GM19035 (cell line): Measurements from ENCODE around the gene PTGR2.
"Not testable (repeated sequence)": the region's sequence is repeated elsewhere in the genome, so short reads cannot be mapped to it uniquely, and the experiment has no call there.

ENCODE experiments used
- ATAC-seq: cut with Tn5 transposase; IDR thresholded peaks from one replicate; pipeline ENCODE4 v1.9.1; 2021; ENCODE audit not compliant: unreplicated experiment

The PTGR2 gene

DNA sequence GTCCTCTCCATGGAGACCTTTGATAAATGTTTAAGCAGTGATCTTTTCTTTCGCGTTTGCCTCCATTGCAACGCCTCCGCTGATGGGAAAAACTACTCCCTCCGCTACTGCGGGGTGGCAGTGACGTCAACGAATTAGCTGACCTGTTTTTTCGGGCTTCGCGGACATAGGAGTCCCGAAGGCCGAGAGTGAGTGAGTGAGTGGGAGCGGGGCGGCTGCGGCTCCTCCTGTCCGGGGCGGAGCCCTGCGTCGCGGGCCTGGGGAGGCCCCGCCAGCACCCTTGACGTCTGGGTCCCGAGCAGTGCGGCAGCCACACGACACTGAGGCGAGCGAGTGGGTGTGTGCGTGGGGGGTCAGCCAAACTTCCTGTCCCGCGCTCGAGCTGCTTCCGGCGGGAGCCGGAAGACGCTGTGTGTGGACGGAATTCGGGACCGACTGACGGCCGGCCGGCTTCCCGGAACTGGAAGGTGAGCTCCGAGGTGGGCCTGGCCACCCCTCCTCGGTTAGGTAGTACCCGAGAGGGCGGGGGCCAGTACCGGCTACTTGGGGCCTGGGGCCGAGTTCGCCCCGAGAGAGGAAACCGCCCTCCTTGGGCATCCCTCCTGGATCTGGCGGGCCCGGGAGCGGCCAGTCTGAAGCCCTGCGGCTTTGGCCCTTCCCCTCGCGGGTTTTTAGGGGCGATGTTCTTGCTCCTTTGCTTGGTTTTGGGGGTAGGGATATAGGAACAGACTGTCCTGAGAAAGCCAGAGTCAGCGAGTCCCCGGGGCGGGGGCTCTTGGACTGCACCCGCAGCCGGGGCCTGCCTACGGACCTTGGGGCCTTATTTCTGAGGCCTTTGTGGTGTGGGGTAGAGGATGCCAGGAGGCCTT, 35.1 kb downstream of the PTGR2 start, which contains the start of gene ZNF410:
Gene ZNF410, plus strand, starts transcription at position 411 of the 869 bp plus-strand sequence. CDS start 5,317 bp downstream, outside the sequence.
- ATAC-seq = peak; percentile 92

DNA sequence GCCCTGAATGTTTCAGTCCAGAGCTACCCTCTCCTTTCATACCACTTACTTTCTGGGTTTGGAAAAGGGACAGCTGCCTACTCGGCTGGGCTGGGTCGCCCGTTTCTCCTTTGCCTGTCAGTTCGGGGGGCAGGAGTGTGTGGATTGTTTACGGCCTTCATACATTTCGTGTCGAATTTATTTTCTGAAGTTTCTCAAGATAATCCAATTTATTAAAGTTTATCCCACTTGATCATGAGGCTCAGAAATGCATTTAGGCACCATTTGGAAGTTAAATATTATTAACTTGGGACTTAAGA, 35.6 kb downstream of the PTGR2 start:
- no peak for ATAC-seq

DNA sequence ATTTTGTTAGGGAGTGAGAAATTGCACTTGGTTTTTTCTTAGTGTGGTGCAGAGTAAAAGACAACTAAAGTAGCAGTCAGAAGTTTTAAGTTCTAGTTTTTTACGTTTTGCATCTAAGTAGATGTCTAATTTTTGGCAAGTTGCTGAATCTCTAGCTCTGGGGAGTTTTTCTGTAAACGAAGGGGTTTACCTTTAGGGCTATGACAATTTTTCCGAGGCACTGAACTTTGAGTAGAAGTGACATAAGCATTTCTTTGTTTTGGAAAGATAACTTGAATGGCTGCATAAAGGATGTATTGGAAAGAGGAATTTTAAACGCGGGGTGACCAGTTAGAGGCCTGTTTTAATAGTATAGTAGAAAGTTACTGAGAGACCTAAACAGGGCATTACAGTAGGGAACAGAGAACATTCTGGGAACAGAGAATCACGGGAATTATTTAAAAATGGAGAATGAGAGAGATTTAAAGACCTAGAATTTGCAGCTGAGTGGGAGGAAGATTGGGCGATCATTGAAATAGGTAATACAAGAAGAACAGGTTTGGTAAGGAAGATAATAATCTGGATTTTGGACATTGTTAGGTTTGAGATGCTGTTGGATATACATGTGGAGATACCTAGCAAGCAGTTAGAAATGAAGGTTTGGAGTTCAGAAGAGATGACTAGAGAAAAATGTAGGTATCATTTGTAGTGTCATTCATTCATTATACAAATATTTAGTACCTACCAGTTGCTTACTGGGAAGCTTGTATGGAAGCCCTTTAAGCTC, 36.2 kb downstream of the PTGR2 start:
- no peak for ATAC-seq

DNA sequence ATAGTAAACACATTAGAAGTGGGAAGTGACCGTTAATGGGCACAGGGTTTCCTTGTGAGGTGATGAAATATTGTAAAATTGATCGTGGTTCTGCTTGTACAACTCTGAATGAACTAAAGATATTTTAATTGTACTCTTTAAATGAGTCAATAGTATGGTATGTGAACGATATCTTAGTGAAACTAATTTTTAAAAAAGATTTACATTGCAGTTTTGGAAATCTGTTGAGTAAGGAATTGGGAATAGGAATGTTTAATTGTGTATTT, 36.8 kb downstream of the PTGR2 start:
- ATAC-seq = no peak

DNA sequence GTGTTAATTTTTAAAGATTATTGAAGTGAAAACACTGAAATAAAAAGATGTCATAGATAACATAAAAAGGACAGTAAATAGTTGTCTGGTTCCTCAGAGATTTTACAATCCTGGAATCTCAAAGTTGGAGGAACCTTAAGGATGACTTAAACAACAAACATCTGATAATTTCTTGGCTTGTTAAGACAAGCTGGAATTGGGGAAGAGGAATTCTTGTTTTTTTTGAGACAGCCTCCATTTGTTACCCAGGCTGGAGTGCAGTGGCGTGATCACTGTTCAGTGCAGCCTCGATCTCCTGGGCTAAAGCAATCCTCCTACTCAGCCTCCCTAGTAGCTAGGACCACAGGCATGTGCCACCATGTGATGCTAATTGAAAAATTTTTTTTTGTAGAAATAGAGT, 37.3 kb downstream of the PTGR2 start:
- ATAC-seq = no peak

DNA sequence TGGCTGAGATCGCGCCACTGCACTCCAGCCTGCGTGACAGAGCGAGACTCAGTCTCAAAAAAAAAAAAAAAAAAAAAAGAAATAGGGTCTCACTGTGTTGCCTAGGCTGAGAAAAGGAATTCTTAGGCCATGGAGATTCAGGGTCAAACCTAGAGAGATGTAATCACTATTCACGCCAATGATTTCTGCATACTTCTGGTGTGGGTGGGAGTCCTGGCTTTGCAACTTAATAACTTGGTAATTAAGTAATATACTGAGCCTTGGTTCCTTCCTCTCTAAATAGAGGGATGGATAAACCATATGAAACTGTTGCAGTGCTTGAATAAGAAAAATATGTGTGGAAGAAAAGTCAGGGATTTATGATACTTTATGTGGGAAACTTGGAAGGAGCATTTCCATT, 37.7 kb downstream of the PTGR2 start:
- ATAC-seq = no peak

DNA sequence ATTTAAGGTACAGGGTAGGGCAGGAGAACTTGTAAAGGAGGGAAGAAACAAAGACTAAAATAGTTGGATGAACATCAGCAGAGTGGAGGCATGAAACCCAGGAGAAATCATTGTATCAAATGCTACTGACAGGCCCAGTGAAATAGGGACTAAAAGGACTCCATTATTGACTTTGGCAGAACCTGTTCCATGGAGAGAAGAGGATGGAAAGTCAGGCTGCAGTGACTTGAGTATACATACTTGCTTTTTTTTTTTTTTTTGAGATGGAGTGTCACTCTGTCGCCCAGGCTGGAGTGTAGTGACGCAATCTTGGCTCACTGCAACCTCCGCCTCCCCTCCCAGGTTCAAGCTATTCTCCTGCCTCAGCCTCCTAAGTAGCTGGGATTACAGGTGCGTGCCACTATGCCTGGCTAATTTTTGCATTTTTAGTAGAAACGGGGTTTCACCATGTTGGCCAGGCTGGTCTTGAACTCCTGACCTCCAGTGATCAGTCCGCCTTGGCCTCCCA, 42.6 kb downstream of the PTGR2 start:
- not testable (repeated sequence) for ATAC-seq

DNA sequence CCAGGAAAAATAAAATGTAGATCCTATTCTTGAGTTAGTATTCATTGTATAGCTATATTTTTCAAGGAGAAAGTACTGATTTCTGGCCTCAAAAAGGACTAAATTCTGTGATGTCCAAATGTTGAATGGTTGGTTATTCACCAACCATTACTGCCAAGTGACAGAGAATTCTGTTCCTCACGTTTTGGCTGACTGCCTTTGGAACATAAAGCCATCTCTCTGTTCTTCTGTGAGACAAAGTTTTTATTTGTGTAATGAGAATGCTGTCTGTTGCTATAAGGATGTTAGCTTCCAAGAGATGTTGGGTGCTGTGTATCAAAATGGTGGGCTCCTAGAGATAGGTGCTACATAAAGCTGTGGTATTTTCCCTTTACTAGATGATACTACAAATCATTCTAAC, 44.3 kb downstream of the PTGR2 start:
- ATAC-seq = no peak

DNA sequence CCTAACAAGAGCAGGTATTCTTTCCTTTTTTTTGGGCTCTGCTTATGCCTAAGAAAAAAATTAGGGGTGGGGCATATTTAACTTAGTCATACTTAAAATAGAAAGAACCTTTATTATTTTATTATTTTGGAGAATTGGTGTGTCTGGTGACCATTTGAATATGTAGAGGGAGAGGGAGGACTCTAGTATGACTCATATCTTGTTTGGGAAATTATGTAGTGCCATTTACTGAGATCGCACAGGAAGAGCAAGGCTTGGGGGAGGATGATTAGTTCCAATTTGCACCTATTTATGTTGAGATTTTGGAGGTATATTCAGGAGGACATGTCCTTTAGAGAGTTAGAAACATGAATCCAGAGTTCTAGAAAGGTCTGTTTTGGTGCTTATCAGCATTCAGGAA, 44.9 kb downstream of the PTGR2 start:
- ATAC-seq = no peak

DNA sequence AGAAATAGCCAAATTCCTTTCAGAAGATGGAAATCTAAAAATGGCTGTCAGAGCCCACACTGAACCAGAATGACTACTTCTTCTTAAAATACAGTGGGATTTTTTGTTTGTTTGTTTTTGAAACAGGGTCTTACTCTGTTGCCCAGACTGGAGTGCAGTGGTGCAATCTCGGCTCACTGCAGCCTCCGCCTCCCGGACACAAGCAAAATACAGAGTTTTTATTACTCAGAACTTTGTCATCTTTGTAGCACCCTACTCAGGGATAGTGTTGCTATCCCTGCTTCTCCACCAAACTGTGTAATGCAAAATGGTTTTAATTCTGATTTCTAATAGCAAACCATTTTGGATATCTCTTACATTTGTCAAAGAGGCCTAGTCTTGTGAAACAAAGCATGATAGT, 51.4 kb downstream of the PTGR2 start:
- no peak for ATAC-seq

DNA sequence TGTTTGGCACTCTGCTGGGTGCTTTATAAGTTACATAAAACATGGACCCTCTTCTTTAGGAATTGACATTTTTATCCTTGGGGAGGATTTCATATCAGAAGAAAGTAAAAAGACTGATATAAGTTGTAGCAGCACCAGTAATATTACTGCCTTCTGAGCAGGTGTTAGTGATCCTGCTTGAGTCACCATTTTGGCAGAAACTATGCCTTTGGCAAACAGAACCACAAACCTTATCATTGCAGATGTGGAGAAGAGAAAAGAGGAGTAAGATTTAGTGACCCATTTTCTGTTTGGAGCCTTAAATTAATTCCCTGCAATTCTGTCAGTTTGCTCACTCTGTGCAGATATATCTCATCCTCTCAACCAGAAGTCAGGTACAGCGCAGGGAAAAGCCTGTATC, 58.0 kb downstream of the PTGR2 start:
- ATAC-seq = no peak

DNA sequence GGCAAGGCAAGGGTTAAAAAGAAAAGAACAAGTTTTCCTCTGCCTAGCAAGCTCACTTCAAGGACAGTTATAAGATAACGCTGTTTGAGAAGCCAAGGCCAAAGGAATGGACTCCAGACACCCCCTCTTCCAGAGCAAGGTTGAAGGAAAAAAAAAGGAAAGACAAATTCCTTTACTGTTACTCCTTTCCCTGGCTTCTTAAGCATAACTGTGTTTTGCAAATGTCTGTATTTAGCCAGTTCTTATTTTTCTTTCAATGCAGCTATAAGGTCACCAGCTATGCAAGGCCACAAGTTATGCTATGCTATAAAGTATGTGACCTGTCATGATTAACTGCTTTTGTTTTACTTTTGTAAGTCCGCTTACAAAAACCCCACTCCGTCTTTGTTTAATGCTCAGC, 61.6 kb downstream of the PTGR2 start:
- no peak for ATAC-seq

DNA sequence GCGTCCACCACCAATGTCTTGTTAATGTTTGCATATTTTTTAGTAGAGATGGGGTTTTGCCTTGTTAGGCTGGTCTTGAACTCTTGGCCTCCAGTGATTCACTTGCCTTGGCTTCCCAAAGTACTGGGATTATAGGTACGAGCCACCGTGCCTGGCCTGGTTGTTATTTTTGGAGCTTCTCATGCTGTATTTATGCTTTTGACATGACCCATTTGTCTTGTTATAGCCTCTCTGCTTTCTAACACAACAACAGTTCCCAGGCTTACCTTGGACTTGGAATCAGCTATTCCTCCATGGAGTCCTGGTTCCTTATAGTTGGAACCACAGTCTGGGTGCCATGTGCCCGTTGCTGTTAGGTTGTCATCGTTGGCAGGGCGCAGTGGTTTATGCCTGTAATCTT, 64.7 kb downstream of the PTGR2 start:
- no peak for ATAC-seq

DNA sequence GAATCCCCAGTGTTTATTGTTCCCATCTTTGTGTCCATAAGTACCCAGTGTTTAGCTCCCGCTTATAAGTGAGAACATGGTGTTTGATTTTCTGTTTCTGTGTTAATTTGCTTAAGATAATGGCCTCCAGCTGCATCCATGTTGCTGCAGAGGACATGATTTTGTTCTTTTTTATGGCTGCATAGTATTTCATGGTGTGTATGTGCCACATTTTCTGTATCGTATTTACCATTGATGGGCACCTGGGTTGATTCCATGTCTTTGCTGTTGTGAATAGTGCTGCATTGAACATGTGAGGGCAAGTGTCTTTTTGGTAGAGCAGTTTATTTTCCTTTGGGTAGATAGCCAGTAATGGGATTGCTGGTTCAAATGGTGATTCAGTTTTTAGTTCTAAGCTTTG, 67.8 kb downstream of the PTGR2 start:
- not testable (repeated sequence) for ATAC-seq

DNA sequence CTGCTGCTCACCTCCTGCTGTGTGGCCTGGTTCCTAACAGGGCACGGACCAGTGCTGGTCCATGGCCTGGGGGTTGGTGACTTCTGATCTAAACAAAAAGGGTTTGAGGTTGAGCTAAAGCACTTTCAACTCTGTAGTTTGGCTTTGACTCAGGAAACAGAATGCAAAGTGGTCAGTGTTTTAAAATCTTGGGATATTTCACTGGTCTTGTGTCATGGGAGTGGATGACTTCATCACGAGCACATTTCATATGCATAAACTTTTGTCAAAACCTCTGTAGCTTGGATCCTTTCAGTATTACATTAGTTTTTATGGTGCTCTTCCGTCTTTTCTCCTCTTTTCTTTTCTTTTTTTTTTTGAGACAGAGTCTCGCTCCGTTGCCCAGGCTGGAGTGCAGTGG, 72.7 kb downstream of the PTGR2 start:
- no peak for ATAC-seq
